Heart left ventricle (tissue), 16 donors: ENCODE measurements around the gene KIAA1217. TPM values are rescaled to one million over a fixed set of nuclear protein-coding genes. Genes with fewer than 3 reads are reported as not detected.

Source experiments
- ATAC-seq, 4 donors: fragments of 200-7000 bp; cut with Tn5 transposase; one replicate each; pipeline ENCODE4 v1.9.1; 2020 to 2022; ENCODE audit warnings: moderate library complexity in 4 of 4, mild to moderate bottlenecking in 3 of 4, moderate number of reproducible peaks in 1 of 4
- DNase-seq, 5 donors: peaks; one replicate each; pipeline ENCODE4 v3.0.0-alpha.2; 2020
- H3K27ac ChIP-seq, 12 donors: fragments of 200-600 bp; sonication (generic) in 4 of 12; one replicate each; pipeline versions ENCODE4 v1.5.0 to v1.8.0; 2016 to 2022; ENCODE audit warnings: mild to moderate bottlenecking in 2 of 12
- H3K27me3 ChIP-seq, 9 donors: fragments of 200-600 bp; sonication (generic) in 2 of 9; one replicate each; pipeline versions ENCODE4 v1.5.1 to v1.8.0; 2016 to 2022; ENCODE audit warnings: mild to moderate bottlenecking in 3 of 9
- H3K36me3 ChIP-seq, 9 donors: fragments of 200-600 bp; sonication (generic) in 2 of 9; one replicate each; pipeline versions ENCODE4 v1.5.0 to v1.8.0; 2018 to 2022; ENCODE audit warnings: mild to moderate bottlenecking in 2 of 9
- H3K4me1 ChIP-seq, 12 donors: fragments of 200-600 bp; sonication (generic) in 4 of 12; one replicate each; pipeline versions ENCODE4 v1.5.0 to v1.8.0; 2016 to 2022; ENCODE audit warnings: mild to moderate bottlenecking in 3 of 12
- H3K4me3 ChIP-seq, 12 donors: fragments of 200-600 bp; sonication (generic) in 4 of 12; one replicate each; pipeline versions ENCODE4 v1.5.0 to v1.8.0; 2017 to 2022; ENCODE audit warnings: mild to moderate bottlenecking in 9 of 12, moderate library complexity in 4 of 12
- H3K9me3 ChIP-seq, 12 donors: fragments of 200-600 bp; sonication (generic) in 4 of 12; one replicate each; pipeline versions ENCODE4 v1.5.0 to v1.8.0; 2016 to 2022; ENCODE audit warnings: mild to moderate bottlenecking in 1 of 12
- CTCF ChIP-seq, 12 donors: fragments of 200-600 bp; sonication (generic) in 4 of 12; IDR thresholded peaks; one replicate each; pipeline versions ENCODE4 v1.5.0 to v1.8.0; 2018 to 2022; ENCODE audit warnings: antibody characterized with exemption in 12 of 12, mild to moderate bottlenecking in 5 of 12
- POLR2A ChIP-seq, 2 donors: fragments of 450-650 bp; IDR thresholded peaks; one replicate each; pipeline ENCODE4 v1.6.1; 2017; ENCODE audit warnings: antibody characterized with exemption in 2 of 2, mild to moderate bottlenecking in 2 of 2, moderate library complexity in 2 of 2
- WGBS, 4 donors: extraction: QIAGEN DNeasy Blood & Tissue Kit in 2 of 4; methylation state at CpG; one replicate each; pipeline versions ENCODE4 v1.1.5 to v1.1.7; 2013 to 2018; 5-methylcytosine and 5-hydroxymethylcytosine counted together
- intact Hi-C, 10 donors: fragments of 100-400 bp; cut with DNase I; formaldehyde crosslinking; loops; one replicate each; pipeline versions ENCODE4 v1.11.1 to v1.14.2; 2022
- polyA plus RNA-seq, 2 donors: library from polyadenylated mRNA; stranded (reverse); fragments of 200-250 nt; gene quantifications; one replicate each; pipeline ENCODE4 v1.2.3, GENCODE V29; 2013
- total RNA-seq, 9 donors: library from RNA; depleted of rRNA in 2 of 9; stranded (reverse); fragments of >200 nt in 2 of 9; fragmentation: NEBNext Ultra II Directional in 3 of 9; extraction: Animal tissue kit (Norgen Biotek cat#: 25700) in 3 of 9; gene quantifications; one replicate each; pipeline versions ENCODE4 v1.1.0 to v1.2.4, GENCODE V29; 2016 to 2023
- donor health status: ischemic (EF 13 %, LVEDD 7.1; RV severe dilation, severe dysfunction).
- donor health status: healthy with polysubstance abuse.
- donor health status: DM: no; HTN: yes; CAD: no.
- donor health status: DM: no; HTN: no; CAD: no.
- donor health status: ischemic (EF 25% LVEDD 6.9; RV normal size, moderate dysfunction).
- donor health status: ischemic (EF 25% LVEDD 5.7; RV mildly dilated, moderate dysfunction).
- donor health status: healthy.
- donor health status: DM: yes; HTN: yes; CAD: no.
- donor health status: ischemic (EF 35%, LVEDD 5.7; RV mildly dilated, moderate dysfunction).
- donor health status: nonischemic (EF 11% LVEDD 7.7; RV severe dilation, severe dysfunction).
- donor health status: DM: yes; HTN: yes; CAD: no.
- donor health status: PGD.
- donor health status: ischemic (EF 29% LVEDD 5.4; RV normal size, mild dysfunction).
- donor health status: nonischemic (EF 23%, LVEDD 6.1; RV moderate dilation, normal function).

Gene KIAA1217
- total and polyA plus RNA-seq, 11 donors, result 12.7 to 66.7 (median 33.5) TPM

GRCh38 chr10:24205821-24206220, 3.1 kb upstream of the KIAA1217 start:
- no peak overlapping the region for H3K4me3 ChIP-seq
- no peaks in the 10 kb centered on the region for H3K36me3 ChIP-seq
- intact Hi-C loops, result loop anchor here in 7 of 10 donors (5.0 to 10.0 kb wide), 4 partner anchors 151 to 301 kb away; no protein-coding TSS in a partner anchor
- WGBS, 4 donors, result 79 to 88% (median 82%) methylated on average over 6 of the region's 6 CpGs
- no peaks in the 10 kb centered on the region for H3K27me3 ChIP-seq
- H3K4me1 ChIP-seq, result peaks cover 4 to 49% (median 36%) of the 10 kb centered on the region in 12 donors
- H3K27ac ChIP-seq, result peak overlapping the region in 4 of 12 donors; percentile 86 to 93 (median 90)
- no peaks in the 10 kb centered on the region for H3K9me3 ChIP-seq
- TF ChIP-seq POLR2A (IDR thresholded peaks at IDR 0.05), result no peak
- no peak for TF ChIP-seq CTCF (IDR thresholded peaks at IDR 0.05)
- DNase-seq (no peak), ATAC-seq (no peak)

- no peak for ATAC-seq
- WGBS, 4 donors, result 50 to 61% (median 56%) methylated on average over 2 of the region's 2 CpGs
- H3K27ac ChIP-seq, result peak overlapping the region in 11 of 12 donors; percentile 86 to 93 (median 87)
Measured at GRCh38 chr10:24206334-24206733, 2.6 kb upstream of the KIAA1217 start.

GRCh38 chr10:24206926-24207325, 2.0 kb upstream of the KIAA1217 start:
- intact Hi-C loops, result loop anchor here in 7 of 10 donors (5.0 to 10.0 kb wide), 4 partner anchors 150 to 300 kb away; no protein-coding TSS in a partner anchor
- WGBS, 4 donors, result 57 to 70% (median 63%) methylated on average over 3 of the region's 3 CpGs

More at GRCh38 chr10:24206334-24206733, 2.6 kb upstream of the KIAA1217 start:
- DNase-seq, result no peak
- peaks cover 4 to 52% (median 36%) of the 10 kb centered on the region in 12 donors for H3K4me1 ChIP-seq
- H3K4me3 ChIP-seq, result no peak overlapping the region
- no peak for TF ChIP-seq CTCF (IDR thresholded peaks at IDR 0.05)
- TF ChIP-seq POLR2A (IDR thresholded peaks at IDR 0.05), result no peak
- H3K9me3 ChIP-seq, result no peaks in the 10 kb centered on the region
- no peaks in the 10 kb centered on the region for H3K36me3 ChIP-seq
- H3K27me3 ChIP-seq, result no peaks in the 10 kb centered on the region
- intact Hi-C loops, result loop anchor here in 7 of 10 donors (5.0 to 10.0 kb wide), 4 partner anchors 151 to 301 kb away; no protein-coding TSS in a partner anchor

More at GRCh38 chr10:24206926-24207325, 2.0 kb upstream of the KIAA1217 start:
- ATAC-seq, result no peak
- H3K27me3 ChIP-seq, result no peaks in the 10 kb centered on the region
- no peak overlapping the region for H3K4me3 ChIP-seq
- H3K36me3 ChIP-seq, result no peaks in the 10 kb centered on the region
- peaks cover 4 to 52% (median 36%) of the 10 kb centered on the region in 12 donors for H3K4me1 ChIP-seq
- no peaks in the 10 kb centered on the region for H3K9me3 ChIP-seq
- TF ChIP-seq POLR2A (IDR thresholded peaks at IDR 0.05), result no peak
- no peak for TF ChIP-seq CTCF (IDR thresholded peaks at IDR 0.05)
- peak overlapping the region; percentile 86 to 93 (median 88) for H3K27ac ChIP-seq
- DNase-seq, result no peak
